NCI-H226 (cell line): Measurements from ENCODE around the gene PMM2.

ENCODE experiments used
- DNase-seq: peaks from one replicate; pipeline ENCODE4 v3.0.0-alpha.2; 2015

Gene PMM2

GRCh38 chr16:8890549-8890921 is 92.9 kb downstream of the PMM2 start:
- no peak for DNase-seq

DNA sequence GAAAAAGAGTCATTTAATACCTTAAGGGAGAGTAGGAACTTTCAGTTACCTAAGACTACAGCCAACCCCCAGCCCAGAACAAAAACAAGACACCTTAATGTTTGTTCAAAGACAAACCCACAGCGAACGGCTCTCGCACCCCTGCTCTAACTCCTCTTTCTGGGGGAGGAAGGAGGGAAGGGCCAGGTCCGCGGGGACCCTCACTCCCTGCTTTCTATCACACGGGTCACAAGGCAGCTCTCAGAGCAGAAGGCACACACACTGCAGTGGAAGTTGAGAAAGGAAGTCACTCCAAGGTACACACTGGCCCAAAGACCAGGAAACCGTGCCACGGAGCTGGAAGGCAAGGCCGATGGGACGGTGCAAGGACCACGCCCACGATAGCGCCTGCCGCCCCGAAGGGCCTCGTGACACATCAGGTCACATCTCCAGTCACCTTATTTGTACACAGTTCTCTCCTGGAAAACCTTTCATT is 94.5 kb downstream of the PMM2 start:
- no peak for DNase-seq

DNA sequence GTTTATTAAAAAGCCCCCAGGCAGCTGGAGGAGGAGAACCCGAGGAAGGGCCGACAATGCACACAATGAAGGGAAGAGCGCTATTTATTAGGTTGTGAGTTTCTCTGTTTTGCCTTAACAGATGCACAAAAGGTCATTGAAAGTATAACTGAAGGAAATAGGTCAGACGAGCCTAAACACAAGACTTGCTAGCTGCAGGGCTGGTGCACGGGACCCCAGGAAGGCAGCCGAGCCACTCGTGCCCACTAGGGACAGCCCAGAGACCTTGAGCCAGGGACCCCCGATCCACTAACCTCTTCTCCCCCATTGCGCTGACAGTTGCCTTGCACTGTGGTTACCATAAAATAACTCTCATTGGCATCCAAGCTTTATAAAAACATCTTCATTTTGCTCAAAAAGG is 95.8 kb downstream of the PMM2 start:
- DNase-seq = no peak

DNA sequence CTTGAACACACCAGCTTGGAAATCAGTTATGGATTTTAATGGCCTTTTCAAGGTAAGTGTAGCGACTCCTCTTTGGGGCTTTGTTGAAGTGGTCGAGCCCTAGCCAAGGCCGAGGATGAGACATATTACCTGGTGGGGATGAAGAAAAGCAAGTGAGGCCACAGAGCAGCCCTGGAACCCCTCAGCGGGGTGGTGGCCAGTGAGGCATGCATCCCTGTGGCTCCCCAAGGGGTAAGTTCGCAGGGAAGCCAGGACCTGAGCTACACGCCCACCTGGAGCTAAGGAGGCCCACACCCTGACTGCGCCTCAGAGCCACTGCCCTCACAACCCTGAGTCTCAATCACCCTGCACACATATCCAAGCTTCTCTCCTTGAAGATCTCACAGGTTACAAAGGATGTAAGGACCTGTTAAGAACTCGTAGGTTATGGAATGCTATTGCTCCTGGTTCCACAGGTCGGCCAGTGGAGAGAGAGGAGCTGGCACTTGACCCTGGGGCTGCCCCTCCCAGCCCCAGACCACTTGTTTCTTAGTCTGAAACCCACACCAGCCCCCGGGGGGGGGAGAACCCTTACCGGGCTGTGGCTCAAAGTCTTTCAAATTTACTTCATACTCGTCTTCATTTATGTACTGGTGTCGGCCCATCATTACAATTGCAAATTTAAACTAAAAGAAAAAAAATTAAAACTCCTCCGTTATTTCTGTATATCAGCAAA is 96.5 kb downstream of the PMM2 start:
- no peak for DNase-seq

DNA sequence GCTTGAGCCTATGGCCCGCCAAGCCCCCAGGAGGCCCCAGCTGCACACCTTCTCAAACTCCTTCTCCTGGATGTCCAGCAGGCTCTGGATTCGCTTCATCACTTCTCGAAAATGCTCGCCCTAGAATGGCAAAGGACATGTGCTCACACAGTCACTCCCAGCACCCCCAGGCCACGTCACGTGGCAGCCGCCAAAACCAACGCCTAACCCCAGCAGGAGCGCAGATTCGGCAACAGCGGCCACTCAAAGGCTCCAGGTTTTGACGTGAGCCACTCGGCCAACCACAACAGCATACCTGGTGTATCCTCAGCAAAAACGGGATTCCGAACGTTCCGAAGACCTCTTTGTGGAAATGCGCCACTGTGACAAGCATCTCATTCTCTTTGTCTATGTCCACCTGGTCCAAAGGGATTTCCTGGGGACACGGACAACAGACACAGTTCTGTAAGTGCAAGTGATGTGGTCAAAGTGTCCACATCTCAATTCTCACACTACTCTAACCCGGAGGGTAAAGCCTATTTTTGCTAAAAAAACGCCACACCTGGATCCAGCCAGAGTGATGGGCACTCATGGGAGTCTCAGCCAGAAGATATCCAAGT is 97.2 kb downstream of the PMM2 start:
- DNase-seq = no peak

- no peak for DNase-seq
Measured at GRCh38 chr16:8898660-8899318, 101.2 kb downstream of the PMM2 start.
